GM12801 (cell line): ENCODE measurements around the gene COL19A1.

Experiments used
- TF ChIP-seq, protein P1 (sequence below): IDR thresholded peaks from one replicate; pipeline ENCODE4 v1.5.1; 2011; ENCODE audit warnings: control low read depth; ENCODE audit not compliant: insufficient read length; ENCODE audit errors: extremely low read depth

COL19A1 gene

DNA sequence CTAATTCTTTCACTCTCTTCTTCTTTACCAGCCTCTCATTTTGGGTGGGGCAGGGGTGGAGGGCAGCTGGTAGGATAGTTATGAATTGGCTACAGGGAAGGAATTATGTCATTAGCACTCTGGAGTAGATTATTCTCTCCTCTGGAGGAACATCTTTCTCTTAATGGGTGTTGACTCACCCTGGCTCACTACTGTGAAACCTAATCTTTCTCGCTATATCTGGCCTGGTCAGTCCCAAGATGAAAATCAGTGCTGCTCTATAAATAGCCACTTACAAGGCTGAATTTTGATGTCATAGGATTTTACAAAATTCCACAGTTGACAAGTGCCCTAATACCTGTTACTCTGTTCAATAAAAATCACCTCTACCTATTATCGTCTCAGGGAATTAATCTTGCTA is 285.3 kb downstream of the COL19A1 start:
- TF ChIP-seq, protein P1, sequence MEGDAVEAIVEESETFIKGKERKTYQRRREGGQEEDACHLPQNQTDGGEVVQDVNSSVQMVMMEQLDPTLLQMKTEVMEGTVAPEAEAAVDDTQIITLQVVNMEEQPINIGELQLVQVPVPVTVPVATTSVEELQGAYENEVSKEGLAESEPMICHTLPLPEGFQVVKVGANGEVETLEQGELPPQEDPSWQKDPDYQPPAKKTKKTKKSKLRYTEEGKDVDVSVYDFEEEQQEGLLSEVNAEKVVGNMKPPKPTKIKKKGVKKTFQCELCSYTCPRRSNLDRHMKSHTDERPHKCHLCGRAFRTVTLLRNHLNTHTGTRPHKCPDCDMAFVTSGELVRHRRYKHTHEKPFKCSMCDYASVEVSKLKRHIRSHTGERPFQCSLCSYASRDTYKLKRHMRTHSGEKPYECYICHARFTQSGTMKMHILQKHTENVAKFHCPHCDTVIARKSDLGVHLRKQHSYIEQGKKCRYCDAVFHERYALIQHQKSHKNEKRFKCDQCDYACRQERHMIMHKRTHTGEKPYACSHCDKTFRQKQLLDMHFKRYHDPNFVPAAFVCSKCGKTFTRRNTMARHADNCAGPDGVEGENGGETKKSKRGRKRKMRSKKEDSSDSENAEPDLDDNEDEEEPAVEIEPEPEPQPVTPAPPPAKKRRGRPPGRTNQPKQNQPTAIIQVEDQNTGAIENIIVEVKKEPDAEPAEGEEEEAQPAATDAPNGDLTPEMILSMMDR, result no peak

DNA sequence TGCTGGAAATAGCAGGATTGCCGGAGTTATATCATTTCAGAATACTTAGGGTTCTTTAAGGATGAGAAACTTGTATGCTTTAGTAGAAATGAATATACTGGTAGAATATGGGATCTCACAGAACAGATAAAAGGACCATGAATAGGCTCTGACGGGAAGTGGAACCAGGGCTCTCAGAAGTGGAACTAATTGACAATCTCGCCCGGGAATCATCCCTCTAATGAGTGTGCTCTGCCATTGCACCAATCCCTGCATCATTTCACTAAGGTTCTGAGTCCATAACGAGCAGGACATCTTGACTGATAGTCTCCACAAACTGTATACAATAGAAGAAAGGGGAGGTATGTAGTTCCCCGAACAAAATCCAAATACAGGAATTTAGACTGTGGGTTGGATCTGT is 286.4 kb downstream of the COL19A1 start:
- TF ChIP-seq, protein P1, result no peak

DNA sequence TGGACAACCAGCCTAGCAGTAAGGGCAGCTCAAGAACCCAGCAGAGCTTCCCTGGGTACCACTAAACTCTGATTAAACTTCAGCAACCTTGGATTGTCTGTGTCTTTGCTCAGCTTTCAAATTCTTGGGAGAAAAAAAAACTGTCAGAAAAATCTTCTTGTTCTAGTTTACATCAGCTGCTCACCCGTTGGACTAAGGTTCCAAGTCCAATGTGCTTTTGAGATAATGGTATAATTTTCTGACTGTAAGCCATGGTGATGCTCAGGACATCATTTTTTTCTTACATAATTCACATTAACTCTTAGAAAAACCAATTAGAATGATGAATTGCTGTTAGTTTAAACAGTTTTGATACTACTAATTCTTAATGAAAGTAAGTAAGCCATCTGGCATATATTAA is 290.7 kb downstream of the COL19A1 start:
- TF ChIP-seq, protein P1, result no peak

DNA sequence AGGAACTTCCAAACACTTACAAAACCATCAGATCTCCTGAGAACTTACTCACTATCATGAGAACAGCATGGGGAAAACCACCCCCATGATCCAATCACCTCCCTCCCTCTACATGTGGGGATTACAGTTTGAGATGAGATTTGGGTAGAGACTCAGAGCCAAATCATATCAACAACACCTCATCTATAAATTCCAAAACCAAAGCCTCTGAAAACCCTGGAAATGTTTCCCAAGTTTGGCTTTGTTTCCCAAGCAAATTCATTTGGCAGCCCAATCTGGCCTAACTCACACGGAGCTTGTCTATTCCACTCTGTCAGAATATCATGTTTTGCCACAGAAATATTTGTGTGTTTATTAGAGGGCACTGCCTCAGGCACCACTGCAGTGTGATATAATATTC is 293.9 kb downstream of the COL19A1 start:
- TF ChIP-seq, protein P1, result no peak

DNA sequence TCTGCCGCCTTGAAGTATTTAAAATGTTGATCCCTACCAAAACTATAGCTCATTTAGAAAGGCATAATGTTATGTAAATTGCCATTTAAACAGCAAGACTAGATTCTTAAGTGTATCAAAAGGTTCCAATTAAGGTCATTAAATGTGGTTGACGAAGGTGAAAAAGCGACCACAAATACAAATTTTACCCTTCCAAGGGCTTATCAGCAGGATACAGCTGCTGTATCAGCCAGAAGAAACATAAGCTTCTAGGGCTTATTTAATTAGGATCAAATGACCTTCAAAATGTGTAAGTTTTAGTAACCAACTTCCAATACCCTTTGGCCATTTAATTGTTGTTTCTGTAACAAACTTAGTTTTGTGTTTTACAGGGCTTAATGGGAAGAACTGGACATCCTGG is 296.6 kb downstream of the COL19A1 start:
- TF ChIP-seq, protein P1, result no peak

DNA sequence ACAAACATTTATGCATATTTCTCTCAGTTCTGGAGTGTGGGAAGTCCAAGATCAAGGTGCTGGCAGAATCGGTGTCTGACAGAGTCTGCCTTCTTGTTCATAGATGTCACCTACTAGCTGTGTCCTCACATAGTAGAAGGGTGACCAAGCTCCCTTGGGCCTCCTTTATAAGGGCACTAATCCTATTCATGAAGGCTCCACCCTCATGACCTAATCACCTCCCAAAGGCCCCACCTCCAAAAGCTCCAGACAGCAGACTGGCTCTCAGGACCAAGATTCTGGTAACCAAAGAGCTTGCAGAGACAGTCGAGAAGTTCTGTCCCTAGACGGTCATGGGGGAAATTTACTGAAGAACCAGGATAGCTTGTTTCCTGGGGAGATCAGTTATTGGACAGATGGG is 297.4 kb downstream of the COL19A1 start:
- TF ChIP-seq, protein P1, result no peak

DNA sequence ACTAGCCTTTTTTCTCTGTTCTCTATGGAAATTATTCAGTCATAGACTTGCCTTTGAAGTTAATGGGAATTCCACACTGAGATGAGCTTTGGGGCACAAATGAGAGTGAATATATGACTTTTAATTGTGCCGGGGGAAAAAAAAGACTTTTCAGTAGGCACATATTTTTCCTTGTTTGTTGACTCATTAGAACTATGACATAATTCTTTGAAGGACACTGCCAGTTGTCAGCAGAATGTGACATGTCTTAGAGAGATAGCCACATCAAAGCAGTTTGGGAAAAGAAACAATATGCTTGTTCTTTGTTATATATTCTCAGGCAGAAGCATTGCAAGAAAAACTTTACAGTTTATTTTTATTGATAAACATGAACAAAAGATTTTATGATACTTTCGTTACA is 298.2 kb downstream of the COL19A1 start:
- TF ChIP-seq, protein P1, result no peak
